ENCODE results near the gene ACLY. TPM values are rescaled to one million over a fixed set of nuclear protein-coding genes. Genes with fewer than 3 reads are reported as not detected.

ACLY gene
- total and polyA plus RNA-seq, 10 of the 15 experiments (the other 5 are each of a cell fraction or from before 2014, with no cell fraction given) = 32.6 to 224 (median 114) TPM

DNA sequence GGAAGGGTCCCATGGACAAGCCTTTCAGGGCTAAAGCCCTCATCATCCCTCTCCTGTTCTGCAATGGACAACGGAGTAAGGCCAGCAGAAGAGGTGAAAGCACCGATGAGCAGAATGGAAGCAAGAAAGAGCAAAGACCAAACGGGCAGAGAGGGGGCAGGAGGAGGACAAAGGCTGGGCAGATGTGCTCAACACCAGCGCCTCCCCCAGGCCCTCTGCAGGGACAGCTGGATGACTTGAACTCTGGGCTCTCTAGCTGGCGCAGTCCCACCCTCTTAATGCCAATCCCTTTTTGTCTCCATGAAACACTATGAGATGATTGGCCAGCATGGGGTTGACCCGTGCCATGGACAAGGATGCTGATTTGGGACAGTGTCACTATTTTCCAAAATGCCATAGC lies 22.0 kb downstream of the ACLY start (continued):
- TF ChIP-seq, protein P1, sequence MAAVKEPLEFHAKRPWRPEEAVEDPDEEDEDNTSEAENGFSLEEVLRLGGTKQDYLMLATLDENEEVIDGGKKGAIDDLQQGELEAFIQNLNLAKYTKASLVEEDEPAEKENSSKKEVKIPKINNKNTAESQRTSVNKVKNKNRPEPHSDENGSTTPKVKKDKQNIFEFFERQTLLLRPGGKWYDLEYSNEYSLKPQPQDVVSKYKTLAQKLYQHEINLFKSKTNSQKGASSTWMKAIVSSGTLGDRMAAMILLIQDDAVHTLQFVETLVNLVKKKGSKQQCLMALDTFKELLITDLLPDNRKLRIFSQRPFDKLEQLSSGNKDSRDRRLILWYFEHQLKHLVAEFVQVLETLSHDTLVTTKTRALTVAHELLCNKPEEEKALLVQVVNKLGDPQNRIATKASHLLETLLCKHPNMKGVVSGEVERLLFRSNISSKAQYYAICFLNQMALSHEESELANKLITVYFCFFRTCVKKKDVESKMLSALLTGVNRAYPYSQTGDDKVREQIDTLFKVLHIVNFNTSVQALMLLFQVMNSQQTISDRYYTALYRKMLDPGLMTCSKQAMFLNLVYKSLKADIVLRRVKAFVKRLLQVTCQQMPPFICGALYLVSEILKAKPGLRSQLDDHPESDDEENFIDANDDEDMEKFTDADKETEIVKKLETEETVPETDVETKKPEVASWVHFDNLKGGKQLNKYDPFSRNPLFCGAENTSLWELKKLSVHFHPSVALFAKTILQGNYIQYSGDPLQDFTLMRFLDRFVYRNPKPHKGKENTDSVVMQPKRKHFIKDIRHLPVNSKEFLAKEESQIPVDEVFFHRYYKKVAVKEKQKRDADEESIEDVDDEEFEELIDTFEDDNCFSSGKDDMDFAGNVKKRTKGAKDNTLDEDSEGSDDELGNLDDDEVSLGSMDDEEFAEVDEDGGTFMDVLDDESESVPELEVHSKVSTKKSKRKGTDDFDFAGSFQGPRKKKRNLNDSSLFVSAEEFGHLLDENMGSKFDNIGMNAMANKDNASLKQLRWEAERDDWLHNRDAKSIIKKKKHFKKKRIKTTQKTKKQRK (IDR thresholded peaks at IDR 0.05; ENCODE audit: low read depth, low read length) = no peak
- TF ChIP-seq, protein P2, sequence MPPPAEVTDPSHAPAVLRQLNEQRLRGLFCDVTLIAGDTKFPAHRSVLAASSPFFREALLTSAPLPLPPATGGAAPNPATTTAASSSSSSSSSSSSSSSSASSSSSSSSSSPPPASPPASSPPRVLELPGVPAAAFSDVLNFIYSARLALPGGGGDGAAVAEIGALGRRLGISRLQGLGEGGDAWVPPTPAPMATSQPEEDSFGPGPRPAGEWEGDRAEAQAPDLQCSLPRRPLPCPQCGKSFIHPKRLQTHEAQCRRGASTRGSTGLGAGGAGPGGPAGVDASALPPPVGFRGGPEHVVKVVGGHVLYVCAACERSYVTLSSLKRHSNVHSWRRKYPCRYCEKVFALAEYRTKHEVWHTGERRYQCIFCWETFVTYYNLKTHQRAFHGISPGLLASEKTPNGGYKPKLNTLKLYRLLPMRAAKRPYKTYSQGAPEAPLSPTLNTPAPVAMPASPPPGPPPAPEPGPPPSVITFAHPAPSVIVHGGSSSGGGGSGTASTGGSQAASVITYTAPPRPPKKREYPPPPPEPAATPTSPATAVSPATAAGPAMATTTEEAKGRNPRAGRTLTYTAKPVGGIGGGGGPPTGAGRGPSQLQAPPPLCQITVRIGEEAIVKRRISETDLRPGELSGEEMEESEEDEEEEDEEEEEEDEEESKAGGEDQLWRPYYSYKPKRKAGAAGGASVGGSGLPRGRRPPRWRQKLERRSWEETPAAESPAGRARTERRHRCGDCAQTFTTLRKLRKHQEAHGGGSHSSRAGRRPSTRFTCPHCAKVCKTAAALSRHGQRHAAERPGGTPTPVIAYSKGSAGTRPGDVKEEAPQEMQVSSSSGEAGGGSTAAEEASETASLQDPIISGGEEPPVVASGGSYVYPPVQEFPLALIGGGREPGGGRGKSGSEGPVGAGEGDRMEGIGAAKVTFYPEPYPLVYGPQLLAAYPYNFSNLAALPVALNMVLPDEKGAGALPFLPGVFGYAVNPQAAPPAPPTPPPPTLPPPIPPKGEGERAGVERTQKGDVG (CRISPR knock-in tag; IDR thresholded peaks at IDR 0.05) = no peak
- no peak for TF ChIP-seq ZNF217 (IDR thresholded peaks at IDR 0.05)
- no peak for TF ChIP-seq HDAC2 (IDR thresholded peaks at IDR 0.05)
- TF ChIP-seq SUPT20H (IDR thresholded peaks at IDR 0.05; ENCODE audit: borderline replicate concordance, control insufficient read depth, low read depth, low read length) = no peak

DNA sequence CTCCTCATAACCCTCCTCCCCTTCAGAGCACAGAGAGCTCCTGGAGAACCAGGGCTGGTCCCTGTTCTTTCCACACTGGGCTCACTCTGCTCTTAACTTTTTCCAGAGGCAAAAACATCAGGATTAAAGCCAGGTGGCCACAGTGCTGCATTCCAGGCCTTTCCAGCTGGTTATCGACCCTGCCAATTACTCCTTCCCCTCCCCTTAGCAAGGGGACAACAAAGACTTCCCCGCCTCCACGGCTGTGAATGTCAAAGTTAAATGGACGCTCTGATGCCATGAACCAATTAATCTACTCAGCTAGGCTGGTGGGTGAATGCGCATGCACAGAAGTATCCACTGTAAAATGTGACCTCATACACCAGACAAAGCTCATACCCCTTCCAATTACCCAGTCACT lies 23.1 kb downstream of the ACLY start:
- SMC1A ChIA-PET (ENCODE audit: uncharacterized antibody, unreplicated experiment) = interaction anchor here (0.7 kb wide), 1 partner anchor 38 kb away, joined by 3 read pairs; no protein-coding TSS in a partner anchor
- in situ Hi-C loops (cut with MboI) = no loop called here

More for the DNA sequence above, 23.1 kb downstream of the ACLY start:
- Histone ChIP-seq H3K4me3 (no peak overlapping the region), H3K4me1 (ENCODE audit: control insufficient read depth, insufficient read depth, low read length) (no peaks in the 10 kb centered on the region), H3K27ac (ENCODE audit: control insufficient read depth, insufficient read depth) (no peak overlapping the region), H3K9ac (ENCODE audit: control insufficient read depth, insufficient read depth, low read length) (no peak overlapping the region), H3K27me3 (replicated peaks in 1 of 2; ENCODE audit: control insufficient read depth in 2 of 2, insufficient read depth in 2 of 2, low read length in 1 of 2) (no peaks in the 10 kb centered on the region), H3K9me3 (replicated peaks; ENCODE audit: control insufficient read depth, insufficient read depth, low read length) (no peaks in the 10 kb centered on the region), H3K79me2 (ENCODE audit: control insufficient read depth, insufficient read depth, low read length) (no peaks in the 10 kb centered on the region), H2AFZ (ENCODE audit: control insufficient read depth, low read depth, low read length) (no peak overlapping the region), H3K4me2 (ENCODE audit: control insufficient read depth, insufficient read depth) (no peak overlapping the region), H4K20me1 (ENCODE audit: control insufficient read depth, insufficient read depth) (no peaks in the 10 kb centered on the region), H3K36me3 (ENCODE audit: control insufficient read depth in 2 of 2, insufficient read depth in 2 of 2, low read length in 1 of 2) (peaks cover 33 to 51% of the 10 kb centered on the region in 2 experiments)
- no peak for TF ChIP-seq NBN (IDR thresholded peaks at IDR 0.05)
- no peak for TF ChIP-seq ZNF207 (IDR thresholded peaks at IDR 0.05; ENCODE audit: borderline replicate concordance)
- TF ChIP-seq SP1 (IDR thresholded peaks at IDR 0.05; ENCODE audit: low read depth, low read length) = no peak
- no peak for TF ChIP-seq MXI1 (IDR thresholded peaks at IDR 0.05; ENCODE audit: low read depth, low read length)
- TF ChIP-seq TCF12 (IDR thresholded peaks at IDR 0.05; ENCODE audit: low read depth, low read length) = no peak
- no peak for TF ChIP-seq CBX5 (IDR thresholded peaks at IDR 0.05; ENCODE audit: low read depth)
- ChIA-PET CTCF (interaction anchor here (0.5 kb wide), 1 partner anchor 63 kb away, joined by 3 read pairs; no protein-coding TSS in a partner anchor), RAD21 (ENCODE audit: unreplicated experiment) (no interaction called here), POLR2A (no interaction called here)
- DNase-seq (ENCODE audit: low read depth, low spot score) (no peak), FAIRE-seq (no peak), ATAC-seq (no peak)
- WGBS (ENCODE audit: insufficient coverage, insufficient replicate concordance, low lambda C conversion rate, missing lambda C conversion rate) = 94% methylated on average over 5 of the region's 5 CpGs
- no TSS peak for BruUV-seq (replicated peaks)
- intact Hi-C loops (cut with micrococcal nuclease; ENCODE audit: unreplicated experiment) = no loop called here

Data from GM12878 (cell line).